Naive B cell (primary cell): ENCODE results near the gene AATF. TPM values are rescaled to one million over a fixed set of nuclear protein-coding genes. Genes with fewer than 3 reads are reported as not detected.

ENCODE experiments used
- ATAC-seq, 2 donors: fragments of 150-1000 bp; cut with Tn5 transposase; 2 replicates each; pipeline ENCODE4 v1.10.0; 2021; ENCODE audit warnings: low read depth in 2 of 2, mild to moderate bottlenecking in 2 of 2, moderate library complexity in 2 of 2
- DNase-seq: peaks from one replicate; pipeline ENCODE4 v3.0.0; 2022
- H3K27ac Mint-ChIP-seq, 6 donors: one replicate each; pipeline ENCODE4 v1.8.0; 2020 to 2022; ENCODE audit warnings: mild to moderate bottlenecking in 6 of 6, mixed read lengths in 6 of 6, moderate library complexity in 5 of 6, inconsistent platforms in 2 of 6
- H3K27me3 Mint-ChIP-seq, 3 donors: one replicate each; pipeline ENCODE4 v1.8.0; 2021 to 2022; ENCODE audit warnings: mixed read lengths in 3 of 3, mild to moderate bottlenecking in 1 of 3
- H3K36me3 Mint-ChIP-seq, 2 donors: one replicate each; pipeline ENCODE4 v1.8.0; 2020 to 2022; ENCODE audit warnings: mixed read lengths in 2 of 2, inconsistent platforms in 1 of 2, mild to moderate bottlenecking in 1 of 2
- H3K4me1 Mint-ChIP-seq, 3 donors: one replicate each; pipeline ENCODE4 v1.8.0; 2020 to 2022; ENCODE audit warnings: mixed read lengths in 3 of 3, inconsistent platforms in 1 of 3, mild to moderate bottlenecking in 1 of 3, moderate library complexity in 1 of 3
- H3K4me3 Mint-ChIP-seq, 8 donors: one replicate each; pipeline ENCODE4 v1.8.0; 2020 to 2022; ENCODE audit warnings: mild to moderate bottlenecking in 8 of 8, mixed read lengths in 8 of 8, moderate library complexity in 8 of 8, inconsistent platforms in 2 of 8
- H3K9me3 Mint-ChIP-seq, 7 donors: one replicate each; pipeline ENCODE4 v1.8.0; 2020 to 2022; ENCODE audit warnings: mixed read lengths in 7 of 7, mild to moderate bottlenecking in 5 of 7, inconsistent platforms in 2 of 7, moderate library complexity in 1 of 7
- polyA plus RNA-seq, 6 donors: library from polyadenylated mRNA; unstranded; fragments of 300-500 nt; fragmentation: Illumina TruSeq; gene quantifications; one replicate each; pipeline ENCODE4 v1.2.3, GENCODE V29; 2021; ENCODE audit warnings: low read depth in 6 of 6

The AATF gene
- polyA plus RNA-seq, 6 donors from 2014 or later, result 63.8 to 96.7 (median 73.2) TPM

- no peak overlapping the region for H3K27ac Mint-ChIP-seq
- ATAC-seq (no peak), DNase-seq (no peak)
- H3K27me3 Mint-ChIP-seq, result no peaks in the 10 kb centered on the region
- H3K4me1 Mint-ChIP-seq, result peaks cover 7 to 14% (median 8%) of the 10 kb centered on the region in 3 donors
- H3K9me3 Mint-ChIP-seq, result no peaks in the 10 kb centered on the region
- no peak overlapping the region for H3K4me3 Mint-ChIP-seq
- H3K36me3 Mint-ChIP-seq, result peaks cover 15 to 17% of the 10 kb centered on the region in 2 donors
Observed at GRCh38 chr17:37088913-37089312, 140.2 kb downstream of the AATF start.

- peak overlapping the region in 2 of 8 donors; percentile 9 for H3K4me3 Mint-ChIP-seq
- H3K36me3 Mint-ChIP-seq, result peaks cover 12 to 17% of the 10 kb centered on the region in 2 donors
- no peaks in the 10 kb centered on the region for H3K27me3 Mint-ChIP-seq
- ATAC-seq (peak; percentile 62 to 77), DNase-seq (peak; percentile 11)
- peak overlapping the region; percentile 4 to 83 (median 68) for H3K27ac Mint-ChIP-seq
- peaks cover 7 to 14% (median 8%) of the 10 kb centered on the region in 3 donors for H3K4me1 Mint-ChIP-seq
- H3K9me3 Mint-ChIP-seq, result no peaks in the 10 kb centered on the region
Observed at GRCh38 chr17:37089956-37090355, 141.2 kb downstream of the AATF start.

GRCh38 chr17:37090941-37091340 is 142.2 kb downstream of the AATF start:
- Mint-ChIP-seq H3K4me3 (peak overlapping the region in 1 of 8 donors; percentile 60), H3K9me3 (no peaks in the 10 kb centered on the region), H3K27ac (peak overlapping the region in 2 of 6 donors; percentile 9 to 20), H3K36me3 (peaks cover 16 to 20% of the 10 kb centered on the region in 2 donors), H3K4me1 (peaks cover 7 to 14% (median 8%) of the 10 kb centered on the region in 3 donors), H3K27me3 (no peaks in the 10 kb centered on the region)
- no peak for DNase-seq
- ATAC-seq, result no peak

- H3K9me3 Mint-ChIP-seq, result no peaks in the 10 kb centered on the region
- peaks cover 24% of the 10 kb centered on the region in 2 donors for H3K36me3 Mint-ChIP-seq
- H3K27ac Mint-ChIP-seq, result no peak overlapping the region
- no peak overlapping the region for H3K4me3 Mint-ChIP-seq
- DNase-seq (no peak), ATAC-seq (no peak)
- H3K4me1 Mint-ChIP-seq, result peaks cover 7 to 14% (median 8%) of the 10 kb centered on the region in 3 donors
- no peaks in the 10 kb centered on the region for H3K27me3 Mint-ChIP-seq
Observed at GRCh38 chr17:37092071-37092470, 143.3 kb downstream of the AATF start.

GRCh38 chr17:37092701-37093100 is 143.9 kb downstream of the AATF start:
- Mint-ChIP-seq H3K27ac (no peak overlapping the region), H3K36me3 (peaks cover 20 to 23% of the 10 kb centered on the region in 2 donors), H3K27me3 (no peaks in the 10 kb centered on the region), H3K4me3 (no peak overlapping the region), H3K4me1 (peaks cover 7 to 14% (median 8%) of the 10 kb centered on the region in 3 donors), H3K9me3 (no peaks in the 10 kb centered on the region)
- DNase-seq, result no peak
- ATAC-seq, result no peak

GRCh38 chr17:37094391-37094790 is 145.6 kb downstream of the AATF start:
- peaks cover 18 to 21% of the 10 kb centered on the region in 2 donors for H3K36me3 Mint-ChIP-seq
- H3K27ac Mint-ChIP-seq, result no peak overlapping the region

GRCh38 chr17:37096071-37096470 is 147.3 kb downstream of the AATF start:
- DNase-seq, result no peak
- Mint-ChIP-seq H3K27ac (no peak overlapping the region), H3K4me3 (no peak overlapping the region), H3K9me3 (no peaks in the 10 kb centered on the region), H3K36me3 (peaks cover 21 to 23% of the 10 kb centered on the region in 2 donors), H3K27me3 (no peaks in the 10 kb centered on the region), H3K4me1 (peaks cover 0 to 3% (median 0%) of the 10 kb centered on the region in 3 donors)
- ATAC-seq, result no peak

More at GRCh38 chr17:37094391-37094790, 145.6 kb downstream of the AATF start:
- H3K27me3 Mint-ChIP-seq, result no peaks in the 10 kb centered on the region
- DNase-seq, result no peak
- peaks cover 7 to 14% (median 8%) of the 10 kb centered on the region in 3 donors for H3K4me1 Mint-ChIP-seq
- H3K9me3 Mint-ChIP-seq, result no peaks in the 10 kb centered on the region
- no peak overlapping the region for H3K4me3 Mint-ChIP-seq
- ATAC-seq, result no peak

GRCh38 chr17:37097154-37097553 is 148.4 kb downstream of the AATF start:
- Mint-ChIP-seq H3K36me3 (peaks cover 21 to 23% of the 10 kb centered on the region in 2 donors), H3K27ac (no peak overlapping the region), H3K27me3 (no peaks in the 10 kb centered on the region), H3K4me3 (no peak overlapping the region), H3K4me1 (peaks cover 0 to 3% (median 0%) of the 10 kb centered on the region in 3 donors), H3K9me3 (no peaks in the 10 kb centered on the region)
- ATAC-seq (no peak), DNase-seq (no peak)

GRCh38 chr17:37098152-37098551 is 149.4 kb downstream of the AATF start:
- no peak overlapping the region for H3K27ac Mint-ChIP-seq
- no peak overlapping the region for H3K4me3 Mint-ChIP-seq
- H3K27me3 Mint-ChIP-seq, result no peaks in the 10 kb centered on the region
- peaks cover 21 to 23% of the 10 kb centered on the region in 2 donors for H3K36me3 Mint-ChIP-seq
- no peak for ATAC-seq
- DNase-seq, result no peak
- peaks cover 0 to 3% (median 0%) of the 10 kb centered on the region in 3 donors for H3K4me1 Mint-ChIP-seq
- no peaks in the 10 kb centered on the region for H3K9me3 Mint-ChIP-seq

GRCh38 chr17:37098910-37099664 is 150.3 kb downstream of the AATF start:
- no peak for DNase-seq
- H3K36me3 Mint-ChIP-seq, result peaks cover 21 to 23% of the 10 kb centered on the region in 2 donors
- H3K27me3 Mint-ChIP-seq, result no peaks in the 10 kb centered on the region
- ATAC-seq, result no peak
- H3K9me3 Mint-ChIP-seq, result no peaks in the 10 kb centered on the region
- H3K4me1 Mint-ChIP-seq, result peaks cover 0 to 3% (median 0%) of the 10 kb centered on the region in 3 donors
- H3K27ac Mint-ChIP-seq, result no peak overlapping the region
- H3K4me3 Mint-ChIP-seq, result no peak overlapping the region

GRCh38 chr17:37100231-37100630 is 151.5 kb downstream of the AATF start:
- DNase-seq, result no peak

GRCh38 chr17:37101306-37101705 is 152.6 kb downstream of the AATF start:
- H3K9me3 Mint-ChIP-seq, result no peaks in the 10 kb centered on the region
- no peak overlapping the region for H3K27ac Mint-ChIP-seq
- peaks cover 0 to 3% (median 0%) of the 10 kb centered on the region in 3 donors for H3K4me1 Mint-ChIP-seq
- DNase-seq (no peak), ATAC-seq (no peak)
- no peaks in the 10 kb centered on the region for H3K27me3 Mint-ChIP-seq
- no peak overlapping the region for H3K4me3 Mint-ChIP-seq
- H3K36me3 Mint-ChIP-seq, result peaks cover 9 to 15% of the 10 kb centered on the region in 2 donors

More at GRCh38 chr17:37100231-37100630, 151.5 kb downstream of the AATF start:
- ATAC-seq, result no peak
- no peaks in the 10 kb centered on the region for H3K27me3 Mint-ChIP-seq
- no peak overlapping the region for H3K27ac Mint-ChIP-seq
- peaks cover 0 to 3% (median 0%) of the 10 kb centered on the region in 3 donors for H3K4me1 Mint-ChIP-seq
- no peaks in the 10 kb centered on the region for H3K9me3 Mint-ChIP-seq
- H3K4me3 Mint-ChIP-seq, result no peak overlapping the region
- H3K36me3 Mint-ChIP-seq, result peaks cover 17 to 21% of the 10 kb centered on the region in 2 donors

- peaks cover under 1 to 5% of the 10 kb centered on the region in 2 donors for H3K36me3 Mint-ChIP-seq
- ATAC-seq, result no peak
Observed at GRCh38 chr17:37103231-37103630, 154.5 kb downstream of the AATF start.

GRCh38 chr17:37106049-37106448 is 157.3 kb downstream of the AATF start:
- H3K4me3 Mint-ChIP-seq, result no peak overlapping the region
- no peak overlapping the region for H3K27ac Mint-ChIP-seq
- DNase-seq (no peak), ATAC-seq (no peak)
- no peaks in the 10 kb centered on the region for H3K27me3 Mint-ChIP-seq
- H3K4me1 Mint-ChIP-seq, result no peaks in the 10 kb centered on the region
- peaks cover 8 to 15% of the 10 kb centered on the region in 2 donors for H3K36me3 Mint-ChIP-seq
- no peaks in the 10 kb centered on the region for H3K9me3 Mint-ChIP-seq

More at GRCh38 chr17:37103231-37103630, 154.5 kb downstream of the AATF start:
- H3K4me1 Mint-ChIP-seq, result peaks cover 0 to 3% (median 0%) of the 10 kb centered on the region in 3 donors
- no peaks in the 10 kb centered on the region for H3K27me3 Mint-ChIP-seq
- no peak overlapping the region for H3K4me3 Mint-ChIP-seq
- no peaks in the 10 kb centered on the region for H3K9me3 Mint-ChIP-seq
- DNase-seq, result no peak
- H3K27ac Mint-ChIP-seq, result peak overlapping the region in 1 of 6 donors; percentile 16
